H4 (cell line): Measurements from ENCODE around the gene CMYA5. TPM values are rescaled to one million over a fixed set of nuclear protein-coding genes. Genes with fewer than 3 reads are reported as not detected.

Experiments used
- DNase-seq: peaks from one replicate; pipeline ENCODE4 v3.0.0-alpha.2; 2015; ENCODE audit warnings: low spot score
- total RNA-seq: library from RNA; depleted of rRNA; stranded (reverse); fragments of >200 nt; shearing (Covaris generic); gene quantifications from 2 replicates; pipeline ENCODE4 v1.2.3, GENCODE V29; 2014; rRNA removed

The CMYA5 gene
- total RNA-seq, 1 experiment from 2014 or later, result 0.08 TPM

DNA sequence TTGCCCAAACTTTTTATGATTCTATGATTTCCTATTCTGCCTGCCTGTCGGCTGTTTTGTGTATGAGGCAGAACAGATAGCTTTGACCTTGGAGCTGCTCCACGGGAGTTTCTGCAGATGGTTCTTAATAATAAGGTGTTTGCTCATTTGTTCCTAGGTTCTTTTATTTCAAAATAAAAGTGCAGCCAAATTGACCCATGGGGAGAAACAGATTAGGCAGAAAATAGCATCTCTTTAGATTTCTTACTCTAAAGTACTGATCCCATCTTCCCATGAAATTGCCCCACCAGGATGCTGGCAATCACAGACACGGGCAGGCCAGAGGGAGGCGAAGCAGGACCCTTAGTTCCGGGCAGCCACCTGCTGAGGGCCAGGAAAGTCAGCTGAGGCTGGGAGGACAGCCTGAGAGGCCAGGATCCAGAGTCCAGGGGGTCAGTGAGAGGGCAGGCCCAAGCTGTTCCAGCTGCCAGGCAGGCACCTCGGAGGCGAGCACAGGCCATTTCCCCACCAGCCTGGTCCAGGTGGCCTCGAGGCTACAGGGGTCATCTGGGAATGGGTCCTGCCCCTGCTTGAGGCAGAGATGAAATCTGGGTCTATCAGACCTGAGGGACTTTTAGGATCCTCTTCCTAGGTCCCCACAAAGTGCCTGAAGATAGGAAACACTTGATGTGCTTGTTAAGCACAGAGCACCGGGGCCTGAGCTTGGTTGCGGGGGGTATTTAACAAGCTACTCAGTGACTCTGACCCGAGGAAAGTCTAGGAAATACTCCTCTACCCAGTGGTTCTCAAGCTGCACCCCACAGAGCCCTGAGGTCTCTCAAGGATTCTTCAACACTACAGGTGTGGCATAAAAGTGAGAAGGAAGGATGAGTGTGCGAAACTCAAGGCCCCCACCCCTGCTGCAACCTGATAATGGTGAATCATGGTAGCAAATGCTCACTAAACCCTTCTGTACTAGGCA lies 145.4 kb downstream of the CMYA5 start:
- no peak for DNase-seq

DNA sequence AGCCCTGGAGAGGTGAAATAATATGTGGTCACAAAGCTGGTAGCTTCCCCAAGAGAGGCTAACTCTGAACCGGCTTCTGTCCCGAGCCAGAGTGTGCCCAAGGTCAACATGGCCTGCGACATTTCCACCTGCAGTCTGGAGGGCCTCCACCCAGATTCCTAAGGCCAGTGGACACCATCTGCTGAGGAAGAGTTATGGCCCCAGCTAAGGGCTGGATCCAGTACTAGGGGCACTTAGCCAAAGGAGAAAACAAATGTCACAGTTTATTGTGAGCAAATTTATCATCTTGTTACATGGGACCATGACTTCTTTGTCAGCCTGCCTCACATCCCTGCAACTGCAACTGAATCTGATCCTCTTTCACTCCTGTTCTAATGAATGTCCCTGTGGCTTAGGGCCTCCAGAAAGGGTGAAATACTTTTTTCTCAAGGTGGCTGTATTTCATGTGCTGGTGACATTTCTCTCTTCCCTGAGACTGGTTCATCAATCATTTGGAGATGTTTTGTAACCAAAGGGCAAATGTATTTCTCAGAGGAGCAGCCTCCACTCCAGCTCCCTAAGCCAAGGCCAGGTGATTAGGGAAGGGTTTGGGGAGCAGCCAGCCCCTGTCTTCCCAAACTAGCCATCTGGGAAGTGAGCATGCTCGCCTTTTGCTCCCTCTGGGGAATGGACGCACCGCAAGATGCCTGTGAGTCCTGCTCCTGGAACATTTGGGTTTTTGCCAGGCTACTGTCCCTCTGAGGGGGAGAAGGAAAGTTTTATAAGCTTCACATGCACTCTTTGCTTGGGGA lies 148.3 kb downstream of the CMYA5 start:
- DNase-seq, result no peak

DNA sequence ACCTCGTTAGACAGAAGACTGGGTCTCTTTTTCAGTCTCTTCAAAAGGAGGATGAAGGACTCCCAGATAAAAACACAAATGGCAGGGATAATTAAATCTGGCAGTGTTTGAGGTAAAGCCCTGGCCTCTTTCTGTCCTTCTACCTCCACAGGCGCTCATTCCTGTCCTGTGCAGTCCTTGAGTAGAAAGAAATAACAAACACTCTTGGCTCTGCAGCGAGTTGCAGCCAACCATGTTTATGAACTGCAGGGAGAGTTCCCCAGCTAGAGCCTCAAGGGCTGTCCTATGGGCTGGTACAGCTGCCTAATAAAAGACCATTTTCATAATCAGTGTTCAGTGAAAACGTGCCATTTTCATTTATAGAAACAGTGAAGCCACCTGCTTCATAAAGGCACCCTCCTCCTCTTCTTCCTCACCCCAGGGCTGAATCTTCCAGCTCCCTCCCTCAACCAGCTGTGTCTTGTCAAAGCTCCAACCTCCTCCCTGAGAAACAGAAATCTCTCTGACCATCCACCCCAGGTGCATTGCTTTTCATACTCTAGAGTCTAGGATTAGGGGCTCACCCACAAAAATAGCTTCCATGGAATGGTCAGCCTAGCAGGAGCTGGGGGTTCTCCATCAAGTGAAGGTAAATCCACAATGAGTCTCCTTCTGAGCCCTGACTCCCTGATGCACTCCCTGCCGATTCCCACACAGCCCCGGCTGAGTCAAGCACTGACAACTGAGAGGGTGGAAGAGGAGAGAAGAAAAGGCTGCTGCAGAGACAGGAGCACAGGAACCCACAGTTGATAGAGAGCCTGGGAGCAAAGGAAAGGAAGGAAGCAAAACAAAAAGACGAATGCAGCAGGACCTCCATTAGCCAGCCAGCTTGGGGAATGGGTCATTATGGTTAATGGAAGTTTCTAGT lies 150.7 kb downstream of the CMYA5 start:
- DNase-seq, result no peak

DNA sequence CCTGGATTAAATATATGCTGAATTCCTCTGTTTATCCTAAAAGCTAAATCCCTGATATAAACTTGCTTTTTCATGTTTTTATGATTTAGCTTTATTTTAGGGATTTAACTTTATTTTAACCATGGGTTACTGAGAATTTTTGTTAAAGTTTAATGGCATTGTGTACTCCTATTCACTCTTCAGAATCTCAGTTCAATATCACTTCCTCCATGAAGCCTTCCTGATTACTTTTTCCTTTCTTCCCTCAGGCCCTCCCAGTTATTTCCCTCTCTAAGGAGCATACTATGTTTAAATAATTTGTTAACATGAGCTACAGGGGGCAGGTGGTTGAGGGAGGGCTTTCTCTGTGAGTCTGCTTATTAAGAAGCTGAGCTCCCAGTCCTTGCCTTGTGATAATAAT lies 151.5 kb downstream of the CMYA5 start:
- no peak for DNase-seq

DNA sequence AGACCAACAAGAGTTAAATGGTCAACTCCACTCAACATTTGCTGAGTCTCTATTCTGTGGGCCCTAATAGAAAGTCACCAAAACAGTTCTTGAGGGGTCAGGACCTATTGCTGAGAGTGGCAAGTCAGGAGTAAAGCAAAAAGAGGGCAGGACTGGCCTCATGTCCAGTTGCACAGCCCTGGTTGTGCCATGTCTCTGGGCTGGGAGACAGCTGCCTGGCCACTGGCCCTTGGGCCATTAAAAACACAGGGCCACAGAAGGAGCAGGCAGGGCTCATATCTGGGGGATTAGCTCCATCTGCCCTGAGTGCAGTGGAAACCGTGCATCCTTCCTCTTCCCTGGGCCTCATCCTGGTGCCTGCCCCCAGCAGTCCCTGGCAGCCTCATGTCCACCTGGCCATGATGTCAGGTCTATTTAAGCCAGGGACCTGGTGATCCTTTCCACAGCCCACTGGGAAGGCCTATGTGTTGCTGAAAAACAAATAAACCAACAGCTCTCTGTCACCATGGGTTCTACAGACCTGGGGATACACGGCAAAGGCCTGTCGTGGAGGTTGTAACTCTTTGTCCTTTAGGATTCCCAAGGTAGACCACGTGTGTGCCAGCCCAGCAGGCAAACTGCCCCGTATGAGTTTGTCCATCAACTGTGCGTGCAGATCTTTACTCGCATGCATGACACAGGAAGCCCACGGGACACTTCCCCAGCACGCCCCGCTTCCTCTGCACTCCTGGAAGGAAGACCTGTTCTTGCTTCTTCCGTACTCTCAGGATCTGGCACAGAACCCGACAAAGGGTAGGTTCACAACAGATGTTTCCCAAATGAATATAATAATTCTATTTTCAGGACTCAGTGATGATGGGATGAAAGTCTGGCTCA lies 152.6 kb downstream of the CMYA5 start:
- DNase-seq, result no peak

DNA sequence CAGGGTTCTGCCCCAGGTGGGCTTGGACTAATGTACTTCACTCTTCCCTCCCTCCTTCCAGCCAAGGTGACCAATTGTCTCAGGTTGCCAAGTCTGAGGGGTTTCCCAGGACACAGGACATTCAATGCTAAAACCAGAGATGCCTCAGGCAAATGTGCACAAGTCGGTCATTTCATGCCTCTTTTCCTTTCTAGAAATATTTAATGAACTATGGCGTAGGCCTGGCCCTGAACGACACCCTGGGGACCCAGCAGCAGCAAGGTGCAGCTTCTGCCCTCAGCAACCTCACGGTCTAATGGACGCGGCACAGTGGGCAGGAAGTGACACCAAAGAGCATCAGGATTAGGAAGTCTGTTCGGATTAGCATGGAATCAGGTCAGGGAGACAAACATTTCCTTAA lies 153.4 kb downstream of the CMYA5 start:
- DNase-seq, result no peak

DNA sequence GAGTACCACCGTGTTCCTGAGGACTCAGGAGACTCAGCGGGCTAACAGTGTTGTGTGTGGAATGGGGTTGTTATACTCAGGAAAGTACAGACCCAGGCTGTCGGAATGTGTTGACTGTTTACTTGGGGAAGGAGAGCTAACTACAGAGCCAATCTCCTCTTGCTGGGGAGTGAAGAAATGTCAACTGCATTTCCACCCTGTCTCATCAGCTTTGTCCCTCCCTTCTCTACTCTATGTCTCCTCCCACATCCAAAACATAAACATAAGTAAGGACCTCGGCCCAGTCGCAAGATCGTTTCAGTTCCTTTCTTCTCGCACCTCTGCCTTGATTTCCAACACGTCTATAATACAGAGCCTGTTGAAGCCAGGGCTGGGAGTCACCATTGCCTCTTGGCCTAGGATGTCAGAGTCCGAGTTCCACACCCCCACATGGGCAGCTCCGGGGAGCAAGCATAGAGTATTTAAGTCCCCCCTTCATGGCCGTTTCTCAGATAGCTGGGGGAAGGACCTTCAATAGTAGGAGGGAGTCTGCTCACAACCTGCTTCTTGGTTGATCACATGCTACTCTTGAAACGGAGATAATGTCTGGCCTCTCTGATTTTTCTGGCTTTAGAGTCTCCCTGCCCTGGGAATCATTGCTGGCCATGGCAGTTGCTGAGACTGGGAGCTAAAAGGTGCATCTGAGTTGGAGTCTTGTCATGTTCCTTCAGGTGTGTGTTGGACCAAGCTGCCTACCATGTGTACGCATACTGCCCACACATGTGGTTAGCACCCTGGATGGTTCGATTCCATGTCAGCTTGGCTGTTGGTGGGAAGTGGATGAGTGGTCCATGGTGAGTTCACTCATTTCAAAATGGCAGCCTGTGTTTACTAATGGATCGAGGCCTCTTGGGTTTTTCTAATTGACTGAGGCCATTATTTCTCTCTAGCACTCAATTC lies 154.1 kb downstream of the CMYA5 start:
- DNase-seq, result no peak

DNA sequence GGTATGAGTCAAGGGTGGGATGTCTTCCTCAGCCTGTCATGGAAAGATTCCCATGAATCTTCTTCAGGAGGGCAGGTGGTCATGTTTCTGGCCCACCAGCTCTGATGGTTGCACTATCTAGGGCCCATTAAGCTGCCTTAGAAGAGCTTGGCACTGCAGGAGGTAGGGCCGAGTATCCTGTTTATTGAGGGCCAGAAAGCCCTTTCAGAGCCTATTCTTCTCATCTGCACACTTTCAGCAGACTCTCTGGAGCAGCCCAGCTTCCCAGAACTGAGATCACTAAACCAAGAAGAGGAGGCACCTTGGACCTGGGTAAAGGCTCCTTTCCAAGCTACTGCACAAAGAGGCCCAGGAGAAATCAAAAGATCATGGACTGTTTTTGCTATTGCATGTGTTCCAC lies 154.9 kb downstream of the CMYA5 start:
- DNase-seq, result no peak

DNA sequence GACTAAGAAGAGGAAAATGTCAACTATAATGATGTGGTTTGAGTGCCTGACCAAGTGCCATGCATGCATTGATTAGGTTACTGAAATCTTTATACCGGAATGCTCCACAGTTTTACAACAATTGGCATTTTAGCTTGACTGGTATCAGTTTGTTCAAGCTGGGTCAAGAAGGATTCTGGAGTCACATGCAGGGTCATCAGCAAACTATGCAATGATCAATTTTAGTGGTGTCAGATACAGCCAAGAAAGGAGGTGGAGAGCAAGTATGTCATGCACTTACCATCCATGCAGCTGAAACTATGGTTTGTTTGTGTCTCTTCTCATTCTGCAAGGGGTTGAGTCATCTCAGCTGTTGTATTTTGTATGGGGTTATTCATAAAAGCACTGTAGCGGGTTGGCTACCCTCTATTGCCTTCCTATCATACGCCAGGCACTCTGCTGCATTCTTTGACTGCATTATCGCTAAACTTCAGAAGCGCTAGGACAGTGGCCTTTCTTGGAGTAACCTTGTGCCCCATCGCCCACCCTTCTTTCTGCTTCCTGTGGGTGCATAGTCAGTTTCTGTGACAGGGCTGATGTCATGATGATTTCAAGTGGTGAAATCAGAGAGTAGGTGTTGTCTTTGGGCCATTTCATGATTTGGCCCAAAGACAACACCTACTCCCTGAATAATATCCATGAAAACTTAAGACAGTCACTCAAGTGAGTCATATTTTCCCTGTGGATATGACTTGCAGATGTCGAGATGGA lies 156.0 kb downstream of the CMYA5 start:
- DNase-seq, result peak; percentile 23

DNA sequence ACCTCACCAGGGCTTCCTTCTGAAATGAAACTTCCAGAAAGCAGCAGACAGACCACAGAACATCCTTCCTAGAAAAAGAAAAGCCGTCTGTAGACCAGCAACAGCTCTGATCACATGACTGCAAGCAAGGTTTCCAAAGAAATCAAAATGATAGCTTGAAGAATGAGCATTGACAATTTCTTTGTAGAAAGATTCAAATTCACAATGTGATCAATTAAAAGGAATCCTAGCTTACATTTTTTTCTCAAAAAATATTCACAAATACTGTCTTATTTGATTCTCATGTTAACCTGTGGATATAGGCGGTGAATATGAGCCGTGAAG lies 156.5 kb downstream of the CMYA5 start:
- no peak for DNase-seq

DNA sequence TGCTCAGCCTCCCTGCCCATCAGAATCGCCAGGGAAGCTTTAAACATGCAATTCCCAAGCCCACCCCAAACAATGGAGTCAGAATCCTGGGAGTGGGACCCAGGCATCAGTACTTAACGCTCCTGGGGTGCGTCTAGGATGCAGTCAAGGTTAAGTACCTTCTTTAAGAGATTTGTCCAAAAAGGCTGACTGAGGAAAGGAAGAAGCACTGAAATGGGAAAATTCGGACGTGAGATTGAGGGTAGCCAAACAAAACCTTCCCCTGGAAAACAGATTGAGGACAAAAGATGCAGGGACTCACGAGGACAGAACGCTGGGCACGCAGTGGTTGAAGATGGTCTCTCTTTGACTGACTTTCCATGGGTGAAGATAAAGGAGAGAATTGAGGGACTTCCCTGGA lies 157.9 kb downstream of the CMYA5 start:
- no peak for DNase-seq

DNA sequence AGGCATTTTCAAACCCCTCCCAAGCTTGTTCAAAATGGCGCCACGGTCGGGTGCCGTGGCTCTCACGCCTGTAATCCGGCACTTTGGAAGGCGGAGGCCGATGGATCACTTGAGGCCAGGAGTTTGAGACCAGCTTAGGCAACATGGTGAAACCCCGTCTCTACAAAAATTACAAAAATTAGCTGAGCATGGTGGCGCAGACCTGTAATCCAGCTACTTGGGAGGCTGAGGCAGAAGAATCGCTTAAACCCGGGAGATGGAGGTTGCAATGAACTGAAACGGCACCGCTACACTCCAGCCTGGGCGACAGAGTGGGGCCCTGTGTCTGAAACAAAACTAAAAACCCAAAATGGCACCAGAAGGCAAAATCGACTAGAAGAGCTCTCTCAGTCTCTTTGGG lies 159.4 kb downstream of the CMYA5 start:
- no peak for DNase-seq

Other genes starting within 250 kb of the CMYA5 start
- gene HOMER1, start 175.7 kb upstream of the CMYA5 start, total RNA-seq, result 12.8 and 15.5 TPM in 2 replicates
- 21.9 and 25.5 TPM in 2 replicates for gene TENT2, start 77.4 kb upstream of the CMYA5 start, total RNA-seq